ENCODE measurements around the gene GGA1. TPM values are rescaled to one million over a fixed set of nuclear protein-coding genes. Genes with fewer than 3 reads are reported as not detected.

GGA1 gene
- total RNA-seq, 1 donor from 2014 or later = 36.1 TPM

DNA sequence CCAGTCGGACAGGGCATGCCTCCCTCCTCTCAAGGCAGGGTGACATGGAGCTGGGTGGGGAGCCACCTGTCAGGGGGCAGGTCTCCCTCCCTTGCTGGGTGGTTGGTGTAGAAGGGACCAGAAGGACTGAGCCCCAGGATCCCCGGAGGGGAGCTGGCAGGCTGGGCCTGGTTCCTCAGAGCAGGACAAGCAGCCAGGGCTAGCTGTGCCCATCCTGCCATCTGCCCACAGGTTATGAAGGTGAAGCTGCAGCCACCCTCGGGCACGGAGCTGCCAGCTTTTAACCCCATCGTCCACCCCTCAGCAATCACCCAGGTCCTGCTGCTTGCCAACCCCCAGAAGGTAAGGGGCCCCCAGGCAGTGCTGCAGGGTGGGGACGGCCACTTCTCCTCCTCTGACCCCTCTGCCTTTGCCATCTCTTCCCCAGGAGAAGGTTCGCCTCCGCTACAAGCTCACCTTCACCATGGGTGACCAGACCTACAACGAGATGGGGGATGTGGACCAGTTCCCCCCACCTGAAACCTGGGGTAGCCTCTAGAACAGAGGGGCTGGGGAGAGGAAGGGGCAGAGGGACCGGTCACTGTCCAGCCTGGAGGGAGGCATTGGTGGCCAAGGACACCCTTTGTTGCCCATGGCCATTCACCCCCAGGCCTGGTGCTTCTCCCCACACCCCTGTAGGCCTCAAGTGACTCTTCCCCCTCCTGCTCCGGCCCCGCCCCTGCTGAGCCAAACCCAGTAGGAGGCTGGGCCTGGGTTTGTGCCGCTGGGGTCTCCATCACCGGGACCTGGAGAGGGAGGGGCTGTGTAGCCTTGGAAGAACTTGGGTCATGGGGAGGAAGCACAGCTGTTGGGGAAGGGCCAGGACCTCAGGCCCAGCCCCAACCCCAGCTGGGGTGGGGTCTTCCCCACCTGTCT is 23.8 kb downstream of the GGA1 start:
- Histone ChIP-seq H3K27me3 (ENCODE audit: control insufficient read depth, insufficient read depth, low read length) (no peaks in the 10 kb centered on the region), H3K36me3 (ENCODE audit: control insufficient read depth, insufficient read depth, low read length) (peaks cover 8% of the 10 kb centered on the region), H3K4me3 (ENCODE audit: low read depth, low read length) (no peak overlapping the region)
- no peak for FAIRE-seq
- TF ChIP-seq, protein P1, sequence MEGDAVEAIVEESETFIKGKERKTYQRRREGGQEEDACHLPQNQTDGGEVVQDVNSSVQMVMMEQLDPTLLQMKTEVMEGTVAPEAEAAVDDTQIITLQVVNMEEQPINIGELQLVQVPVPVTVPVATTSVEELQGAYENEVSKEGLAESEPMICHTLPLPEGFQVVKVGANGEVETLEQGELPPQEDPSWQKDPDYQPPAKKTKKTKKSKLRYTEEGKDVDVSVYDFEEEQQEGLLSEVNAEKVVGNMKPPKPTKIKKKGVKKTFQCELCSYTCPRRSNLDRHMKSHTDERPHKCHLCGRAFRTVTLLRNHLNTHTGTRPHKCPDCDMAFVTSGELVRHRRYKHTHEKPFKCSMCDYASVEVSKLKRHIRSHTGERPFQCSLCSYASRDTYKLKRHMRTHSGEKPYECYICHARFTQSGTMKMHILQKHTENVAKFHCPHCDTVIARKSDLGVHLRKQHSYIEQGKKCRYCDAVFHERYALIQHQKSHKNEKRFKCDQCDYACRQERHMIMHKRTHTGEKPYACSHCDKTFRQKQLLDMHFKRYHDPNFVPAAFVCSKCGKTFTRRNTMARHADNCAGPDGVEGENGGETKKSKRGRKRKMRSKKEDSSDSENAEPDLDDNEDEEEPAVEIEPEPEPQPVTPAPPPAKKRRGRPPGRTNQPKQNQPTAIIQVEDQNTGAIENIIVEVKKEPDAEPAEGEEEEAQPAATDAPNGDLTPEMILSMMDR (IDR thresholded peaks at IDR 0.05; ENCODE audit: insufficient read depth, low read length, severe bottlenecking) = no peak
- no peak for DNase-seq (ENCODE audit: low read depth)

DNA sequence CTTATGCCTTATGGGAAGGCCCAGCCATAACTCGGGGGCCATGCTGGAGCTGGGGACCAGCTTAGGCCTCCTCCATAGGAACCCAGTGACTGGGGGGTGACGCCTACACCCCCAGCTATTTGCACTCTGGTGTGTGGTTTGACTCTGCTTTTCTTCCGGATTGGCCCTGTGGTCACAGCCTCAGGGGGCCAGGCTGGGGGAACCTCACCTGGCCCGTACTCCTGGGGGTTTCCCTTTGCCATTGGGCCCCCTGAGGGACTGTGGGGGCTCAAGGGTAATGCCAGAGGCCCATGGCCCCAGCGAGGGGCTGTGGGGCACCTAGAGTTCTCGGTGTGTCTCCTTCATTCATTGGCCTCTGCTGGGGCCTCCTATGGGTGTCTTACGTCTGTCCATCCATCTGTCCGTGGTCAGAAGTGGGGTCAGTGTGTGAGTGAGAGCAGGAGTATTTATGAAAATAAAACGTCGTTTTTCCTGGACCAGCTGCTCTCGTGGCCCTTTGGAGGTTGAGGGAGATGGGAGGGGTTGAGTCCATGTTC is 24.5 kb downstream of the GGA1 start:
- no peak for FAIRE-seq
- H3K36me3 ChIP-seq (ENCODE audit: control insufficient read depth, insufficient read depth, low read length) = peaks cover 6% of the 10 kb centered on the region
- no peak for DNase-seq (ENCODE audit: low read depth)
- H3K4me3 ChIP-seq (ENCODE audit: low read depth, low read length) = no peak overlapping the region
- TF ChIP-seq, protein P1 (IDR thresholded peaks at IDR 0.05; ENCODE audit: insufficient read depth, low read length, severe bottlenecking) = no peak
- H3K27me3 ChIP-seq (ENCODE audit: control insufficient read depth, insufficient read depth, low read length) = no peaks in the 10 kb centered on the region

DNA sequence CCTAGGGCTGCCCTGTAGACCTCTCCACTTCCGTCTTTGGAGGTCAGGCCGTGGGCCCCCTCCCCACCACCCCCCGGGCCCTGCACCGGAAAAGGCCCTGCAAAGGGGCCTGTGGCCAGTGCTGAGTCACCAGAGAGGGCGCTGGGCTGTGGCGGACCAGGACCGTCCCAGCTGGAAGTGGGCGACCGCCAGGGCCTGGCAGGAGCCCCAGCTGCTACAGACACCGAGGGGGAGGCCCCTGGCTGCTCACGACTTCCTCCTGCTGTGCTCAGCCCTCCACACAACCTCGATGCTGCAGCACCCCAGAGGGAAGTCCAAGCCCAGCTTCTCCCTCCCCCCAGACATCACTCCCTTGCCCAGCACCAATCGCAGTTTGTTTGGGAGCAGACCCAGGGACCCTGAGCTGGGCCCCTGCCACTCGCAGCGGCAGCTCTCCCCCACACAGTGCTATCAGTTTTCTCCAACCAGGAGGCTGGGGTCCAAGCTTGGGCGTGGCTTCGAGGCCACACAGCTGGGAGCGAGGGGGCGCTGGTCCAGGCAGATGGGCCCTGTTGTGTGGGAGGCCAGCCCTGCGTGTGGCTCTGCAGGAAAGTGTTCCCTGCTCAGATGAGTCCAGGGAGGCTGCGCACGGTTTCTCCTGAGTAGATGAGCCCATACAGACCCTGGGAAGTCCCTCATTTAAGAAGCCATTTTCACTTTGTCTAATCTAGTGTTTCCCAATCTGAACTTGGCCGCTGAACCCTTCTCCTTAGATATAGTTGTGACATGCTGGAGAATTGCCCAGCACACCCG is 25.2 kb downstream of the GGA1 start:
- Histone ChIP-seq H3K27me3 (ENCODE audit: control insufficient read depth, insufficient read depth, low read length) (no peaks in the 10 kb centered on the region), H3K36me3 (ENCODE audit: control insufficient read depth, insufficient read depth, low read length) (peaks cover 6% of the 10 kb centered on the region), H3K4me3 (ENCODE audit: low read depth, low read length) (no peak overlapping the region)
- DNase-seq (ENCODE audit: low read depth) (no peak), FAIRE-seq (no peak)
- TF ChIP-seq, protein P1 (IDR thresholded peaks at IDR 0.05; ENCODE audit: insufficient read depth, low read length, severe bottlenecking) = no peak

DNA sequence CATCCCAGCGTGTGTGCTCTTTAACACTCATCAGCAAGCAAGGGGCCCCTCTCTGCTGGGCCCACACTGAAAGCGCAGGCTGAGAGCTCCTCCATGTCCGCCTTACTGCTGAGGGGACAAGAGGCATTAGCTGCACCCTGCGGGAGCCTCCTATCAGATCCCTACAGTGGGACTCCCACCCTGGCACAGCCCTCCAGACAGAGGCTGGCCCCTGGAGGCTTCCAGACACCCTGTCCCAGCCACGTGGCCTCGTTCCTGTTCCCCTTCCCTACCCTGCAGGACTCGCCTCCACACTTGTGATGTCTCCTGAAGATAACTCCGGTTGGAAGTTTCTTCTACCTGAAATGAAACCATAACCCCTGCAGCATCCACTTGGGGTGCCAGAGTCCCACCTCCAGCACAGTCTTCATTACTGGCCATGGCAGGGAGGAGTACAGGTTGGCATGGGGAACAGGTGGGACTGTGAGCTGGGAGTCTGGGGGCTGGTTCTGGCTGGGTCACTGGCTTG is 25.8 kb downstream of the GGA1 start:
- Histone ChIP-seq H3K27me3 (ENCODE audit: control insufficient read depth, insufficient read depth, low read length) (no peaks in the 10 kb centered on the region), H3K36me3 (ENCODE audit: control insufficient read depth, insufficient read depth, low read length) (peaks cover 6% of the 10 kb centered on the region), H3K4me3 (ENCODE audit: low read depth, low read length) (no peak overlapping the region)
- TF ChIP-seq, protein P1 (IDR thresholded peaks at IDR 0.05; ENCODE audit: insufficient read depth, low read length, severe bottlenecking) = peak; percentile 22
- no peak for FAIRE-seq
- no peak for DNase-seq (ENCODE audit: low read depth)

DNA sequence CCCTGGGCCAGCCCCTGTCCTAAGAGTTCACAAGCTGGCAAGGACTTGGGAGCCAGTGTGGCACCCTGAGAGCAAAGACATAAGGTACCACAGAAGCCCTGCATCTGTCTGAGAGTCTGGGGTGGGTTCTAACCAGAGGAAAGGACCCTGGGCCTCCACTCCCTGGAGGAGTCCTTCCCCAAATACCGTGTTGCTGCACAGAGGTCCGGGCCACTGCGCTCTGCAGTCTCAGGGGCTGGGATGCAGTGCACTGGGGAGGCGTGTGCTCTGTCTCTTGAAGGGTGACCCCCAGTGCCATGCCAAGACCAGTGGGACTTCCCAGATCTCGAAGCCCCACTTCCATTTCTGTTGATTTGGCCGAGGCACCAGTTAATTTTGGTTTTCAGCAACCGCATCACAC is 26.5 kb downstream of the GGA1 start:
- DNase-seq (ENCODE audit: low read depth) = no peak
- Histone ChIP-seq H3K36me3 (ENCODE audit: control insufficient read depth, insufficient read depth, low read length) (peaks cover 6% of the 10 kb centered on the region), H3K27me3 (ENCODE audit: control insufficient read depth, insufficient read depth, low read length) (no peaks in the 10 kb centered on the region), H3K4me3 (ENCODE audit: low read depth, low read length) (no peak overlapping the region)
- TF ChIP-seq, protein P1 (IDR thresholded peaks at IDR 0.05; ENCODE audit: insufficient read depth, low read length, severe bottlenecking) = no peak
- FAIRE-seq = no peak
